ENCODE results near the gene TMEM89. TPM values are rescaled to one million over a fixed set of nuclear protein-coding genes. Genes with fewer than 3 reads are reported as not detected.

The TMEM89 gene
- total and polyA plus RNA-seq, 2 of the 13 experiments (the other 11 are each of a cell fraction or from before 2014, with no cell fraction given): 0.31 to 0.59 TPM

- TF ChIP-seq MLX (CRISPR knock-in tag; IDR thresholded peaks at IDR 0.05) (peak; percentile 79; the same call in 1 of the 2 replicates), GTF2F1 (IDR thresholded peaks at IDR 0.05; ENCODE audit: low read length) (no peak), ZNF792 (CRISPR knock-in tag; IDR thresholded peaks at IDR 0.05) (peak; percentile 61; the same call in 1 of the 2 replicates), FOXP1 (IDR thresholded peaks at IDR 0.05) (no peak), FOXP1 (CRISPR knock-in tag; IDR thresholded peaks at IDR 0.05) (peak; percentile 79), ETV5 (CRISPR knock-in tag; IDR thresholded peaks at IDR 0.05; ENCODE audit: borderline replicate concordance) (peak; percentile 72; the same call in 1 of the 2 replicates), ZSCAN9 (CRISPR knock-in tag; IDR thresholded peaks at IDR 0.05; ENCODE audit: borderline replicate concordance) (no peak), ERF (CRISPR knock-in tag; IDR thresholded peaks at IDR 0.05) (peak; percentile 81; the same call in 1 of the 2 replicates), ZNF431 (CRISPR knock-in tag; IDR thresholded peaks at IDR 0.05; ENCODE audit: borderline replicate concordance, low read depth) (peak; percentile 68; the same call in 1 of the 2 replicates), FOXA3 (CRISPR knock-in tag; IDR thresholded peaks at IDR 0.05) (peak; percentile 69), JUN (CRISPR knock-in tag; IDR thresholded peaks at IDR 0.05) (0 out of 2 replicates have a peak, but pooled peaks have one; percentile 8), SKI (IDR thresholded peaks at IDR 0.05; ENCODE audit: partially characterized antibody) (no peak), ZBTB38 (CRISPR knock-in tag; IDR thresholded peaks at IDR 0.05) (no peak), DR1 (CRISPR knock-in tag; IDR thresholded peaks at IDR 0.05) (no peak), HNF1A (IDR thresholded peaks at IDR 0.05; ENCODE audit: low read depth) (peak; percentile 20; the same call in 1 of the 2 replicates), HNF1A (CRISPR knock-in tag; IDR thresholded peaks at IDR 0.05; ENCODE audit: borderline replicate concordance) (peak; percentile 32; the same call in 1 of the 2 replicates), SP4 (CRISPR knock-in tag; IDR thresholded peaks at IDR 0.05) (peak; percentile 61; the same call in 1 of the 2 replicates), ZSCAN21 (CRISPR knock-in tag; IDR thresholded peaks at IDR 0.05; ENCODE audit: borderline replicate concordance) (no peak), WIZ (CRISPR knock-in tag; IDR thresholded peaks at IDR 0.05) (no peak), DRAP1 (CRISPR knock-in tag; IDR thresholded peaks at IDR 0.05) (peak; percentile 31; the same call in 1 of the 2 replicates), BHLHE40 (IDR thresholded peaks at IDR 0.05; ENCODE audit: low read length) (peak; percentile 80), STAT6 (CRISPR knock-in tag; IDR thresholded peaks at IDR 0.05; ENCODE audit: borderline replicate concordance) (0 out of 2 replicates have a peak, but pooled peaks have one; percentile 51), KAT8 (CRISPR knock-in tag; IDR thresholded peaks at IDR 0.05) (peak; percentile 41; the same call in 1 of the 2 replicates)
Measured at GRCh38 chr3:48623851-48624547, 2.4 kb upstream of the TMEM89 start (continued).
